A673 (cell line): ENCODE results near the gene FHL1. TPM values are rescaled to one million over a fixed set of nuclear protein-coding genes. Genes with fewer than 3 reads are reported as not detected.

ENCODE experiments used
- BruUV-seq: library from RNA; stranded (reverse); fragments of 400-500 nt; replicated peaks from 2 replicates; lab custom pipeline; 2021; lab: Mats Ljungman, UMichigan
- CTCF ChIA-PET: fragments of 300-600 bp; sonication (Branson Sonifier 250); formaldehyde crosslinking; loops from one replicate; lab custom pipeline; 2022; ENCODE audit warnings: antibody characterized with exemption; lab: Charles Lee
- POLR2A ChIA-PET: fragments of 300-600 bp; sonication (Branson Sonifier 250); formaldehyde crosslinking; loops from one replicate; lab custom pipeline; 2022; ENCODE audit warnings: antibody characterized with exemption; ENCODE audit not compliant: low non-redundant PET; lab: Charles Lee
- DNase-seq: peaks from one replicate; pipeline ENCODE4 v3.0.0-alpha.2; 2015; ENCODE audit warnings: low spot score
- H3K27ac ChIP-seq: fragments of 200-600 bp; sonication (generic); 2 replicates; pipeline ENCODE4 v1.5.1; 2016; ENCODE audit warnings: mixed run types, low read depth, mild to moderate bottlenecking, mixed read lengths, antibody characterized with exemption, low read length; ENCODE audit not compliant: poor library complexity, severe bottlenecking
- H3K27me3 ChIP-seq: fragments of 200-600 bp; sonication (generic); replicated peaks from 2 replicates; pipeline ENCODE4 v1.6.1; 2017; ENCODE audit warnings: mixed run types, low read depth, mild to moderate bottlenecking, mixed read lengths, antibody characterized with exemption, low read length; ENCODE audit not compliant: insufficient read depth, poor library complexity
- H3K36me3 ChIP-seq: fragments of 200-600 bp; sonication (generic); 2 replicates; pipeline ENCODE4 v1.6.1; 2016; ENCODE audit warnings: mixed run types, mild to moderate bottlenecking, mixed read lengths, antibody characterized with exemption, low read length; ENCODE audit not compliant: insufficient read depth, poor library complexity, severe bottlenecking
- H3K4me1 ChIP-seq: fragments of 200-600 bp; sonication (generic); 2 replicates; pipeline ENCODE4 v1.6.1; 2017; ENCODE audit warnings: mixed run types, mild to moderate bottlenecking, mixed read lengths, antibody characterized with exemption, low read length; ENCODE audit not compliant: insufficient read depth, poor library complexity, severe bottlenecking
- H3K4me3 ChIP-seq: fragments of 200-600 bp; sonication (generic); 2 replicates; pipeline ENCODE4 v1.5.1; 2016; ENCODE audit warnings: low read depth, mixed run types, mild to moderate bottlenecking, mixed read lengths, low read length; ENCODE audit not compliant: poor library complexity, severe bottlenecking
- H3K9me3 ChIP-seq: fragments of 200-600 bp; sonication (generic); 2 replicates; pipeline ENCODE4 v1.6.1; 2016; ENCODE audit warnings: mixed run types, low read depth, mild to moderate bottlenecking, mixed read lengths, antibody characterized with exemption, low read length; ENCODE audit not compliant: poor library complexity, severe bottlenecking
- EZH2 ChIP-seq: fragments of 200-600 bp; sonication (generic); IDR thresholded peaks from 2 replicates; pipeline ENCODE4 v1.6.1; 2017; ENCODE audit warnings: borderline replicate concordance, low read depth, mild to moderate bottlenecking, mixed read lengths, antibody characterized with exemption, low read length; ENCODE audit not compliant: poor library complexity, severe bottlenecking
- intact Hi-C: fragments of 100-400 bp; cut with micrococcal nuclease; formaldehyde crosslinking; loops from one replicate; pipeline ENCODE4 v1.10.0; 2022; ENCODE audit not compliant: unreplicated experiment
- total RNA-seq: library from RNA; stranded (reverse); gene quantifications from 2 replicates; pipeline ENCODE4 v1.2.3, GENCODE V29; 2021
- TF ChIP-seq, protein P1 (sequence below): fragments of 300-800, 200-600 bp; sonication (generic); conservative IDR thresholded peaks from 2 replicates; pipeline ENCODE4 v1.5.1; 2017; ENCODE audit warnings: low read depth, mild to moderate bottlenecking, antibody characterized with exemption, low read length, moderate library complexity, mixed read lengths

Gene FHL1
- total RNA-seq, 1 experiment from 2014 or later, result 14.9 TPM

DNA sequence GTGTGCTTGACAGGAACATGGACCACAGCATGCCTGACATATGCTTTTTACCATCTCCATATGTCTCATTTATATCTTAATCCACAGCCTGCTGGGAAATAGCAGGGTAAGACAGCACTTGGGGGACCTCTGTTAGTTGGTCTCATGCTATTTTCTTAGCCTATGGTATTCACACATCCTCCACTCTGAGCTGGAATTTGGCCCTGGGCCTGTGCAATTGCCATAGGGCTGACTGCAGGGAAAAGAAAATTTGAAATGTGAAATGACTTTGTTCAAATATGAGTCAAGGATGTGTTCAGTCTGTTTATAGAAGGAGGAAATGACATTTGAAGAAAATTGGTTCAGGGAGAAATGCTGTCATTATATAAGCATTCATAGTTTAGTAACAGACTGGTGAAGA, 113.4 kb downstream of the FHL1 start:
- BruUV-seq, result no TSS peak
- intact Hi-C loops, result no loop called here
- H3K27ac ChIP-seq, result no peak overlapping the region
- no peaks in the 10 kb centered on the region for H3K9me3 ChIP-seq
- POLR2A ChIA-PET, result no interaction called here
- no peaks in the 10 kb centered on the region for H3K4me1 ChIP-seq
- H3K36me3 ChIP-seq, result no peaks in the 10 kb centered on the region
- H3K4me3 ChIP-seq, result no peak overlapping the region
- TF ChIP-seq, protein P1, sequence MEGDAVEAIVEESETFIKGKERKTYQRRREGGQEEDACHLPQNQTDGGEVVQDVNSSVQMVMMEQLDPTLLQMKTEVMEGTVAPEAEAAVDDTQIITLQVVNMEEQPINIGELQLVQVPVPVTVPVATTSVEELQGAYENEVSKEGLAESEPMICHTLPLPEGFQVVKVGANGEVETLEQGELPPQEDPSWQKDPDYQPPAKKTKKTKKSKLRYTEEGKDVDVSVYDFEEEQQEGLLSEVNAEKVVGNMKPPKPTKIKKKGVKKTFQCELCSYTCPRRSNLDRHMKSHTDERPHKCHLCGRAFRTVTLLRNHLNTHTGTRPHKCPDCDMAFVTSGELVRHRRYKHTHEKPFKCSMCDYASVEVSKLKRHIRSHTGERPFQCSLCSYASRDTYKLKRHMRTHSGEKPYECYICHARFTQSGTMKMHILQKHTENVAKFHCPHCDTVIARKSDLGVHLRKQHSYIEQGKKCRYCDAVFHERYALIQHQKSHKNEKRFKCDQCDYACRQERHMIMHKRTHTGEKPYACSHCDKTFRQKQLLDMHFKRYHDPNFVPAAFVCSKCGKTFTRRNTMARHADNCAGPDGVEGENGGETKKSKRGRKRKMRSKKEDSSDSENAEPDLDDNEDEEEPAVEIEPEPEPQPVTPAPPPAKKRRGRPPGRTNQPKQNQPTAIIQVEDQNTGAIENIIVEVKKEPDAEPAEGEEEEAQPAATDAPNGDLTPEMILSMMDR, result no peak
- no peak for TF ChIP-seq EZH2
- no peak for DNase-seq
- CTCF ChIA-PET, result no interaction called here
- H3K27me3 ChIP-seq, result no peaks in the 10 kb centered on the region

Other genes with a start within 250 kb of the FHL1 start
- 22.6 and 25.8 TPM in 2 replicates for gene MMGT1, start 173.5 kb upstream of the FHL1 start, total RNA-seq
- gene SLC9A6, start 162.1 kb upstream of the FHL1 start, total RNA-seq, result 13.0 and 14.3 TPM in 2 replicates
- gene MAP7D3, start 103.9 kb downstream of the FHL1 start, total RNA-seq, result 12.4 and 12.9 TPM in 2 replicates
- not detected in 2 replicates for gene ADGRG4, start 153.4 kb downstream of the FHL1 start, total RNA-seq